Activated CD4-positive, alpha-beta T cell treated with anti-CD3 and anti-CD28 coated beads for 24 hours (primary cell): ENCODE results near the gene CCR6.
"Not testable (repeated sequence)": the region's sequence is repeated elsewhere in the genome, so short reads cannot be mapped to it uniquely, and the experiment has no call there.

ENCODE experiments used
- DNase-seq, 2 donors: peaks; one replicate each; pipeline ENCODE4 v3.0.0-alpha.2; 2020; ENCODE audit warnings: low read depth in 2 of 2

The CCR6 gene

DNA sequence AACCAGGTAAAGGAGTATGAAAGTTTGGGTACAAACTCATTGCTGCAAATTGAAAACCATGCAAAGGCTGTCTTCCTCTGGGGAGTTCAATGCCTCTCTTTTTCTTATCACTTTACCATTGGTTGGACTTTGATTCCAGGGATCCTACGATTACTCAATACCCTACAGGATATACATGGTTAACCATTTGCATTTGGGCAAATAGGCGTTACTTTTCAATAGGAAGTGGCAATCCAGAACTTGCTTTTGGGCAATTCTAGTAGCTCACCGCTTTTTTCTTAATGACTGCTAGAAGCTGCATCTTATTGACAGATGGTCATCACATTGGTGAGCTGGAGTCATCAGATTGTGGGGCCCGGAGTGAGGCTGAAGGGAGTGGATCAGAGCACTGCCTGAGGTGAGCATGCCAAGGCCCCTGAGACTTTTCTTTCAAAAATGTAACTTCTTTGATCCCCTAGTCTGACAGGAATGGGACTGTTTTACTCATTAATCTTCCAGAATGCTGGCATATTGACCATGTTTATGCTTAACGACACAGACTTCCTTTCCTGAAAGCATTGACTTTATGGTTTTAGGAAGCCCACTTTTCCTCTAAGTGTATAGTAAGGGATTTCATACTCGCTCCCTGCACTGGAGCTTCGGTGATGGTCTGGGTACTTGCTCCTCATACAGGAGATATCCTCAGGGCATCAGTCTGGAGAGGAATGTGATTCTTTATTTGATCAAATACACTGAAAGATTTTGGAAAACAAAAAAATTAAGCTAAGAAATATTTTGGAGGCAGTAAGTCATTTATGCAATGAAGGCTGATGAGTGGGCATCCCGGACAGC, at the start of gene CCR6:
Gene CCR6 (plus strand): TSS at position 270 of the 831 bp plus-strand sequence. CDS start 13,039 bp downstream, outside the sequence.
- no peak for DNase-seq

DNA sequence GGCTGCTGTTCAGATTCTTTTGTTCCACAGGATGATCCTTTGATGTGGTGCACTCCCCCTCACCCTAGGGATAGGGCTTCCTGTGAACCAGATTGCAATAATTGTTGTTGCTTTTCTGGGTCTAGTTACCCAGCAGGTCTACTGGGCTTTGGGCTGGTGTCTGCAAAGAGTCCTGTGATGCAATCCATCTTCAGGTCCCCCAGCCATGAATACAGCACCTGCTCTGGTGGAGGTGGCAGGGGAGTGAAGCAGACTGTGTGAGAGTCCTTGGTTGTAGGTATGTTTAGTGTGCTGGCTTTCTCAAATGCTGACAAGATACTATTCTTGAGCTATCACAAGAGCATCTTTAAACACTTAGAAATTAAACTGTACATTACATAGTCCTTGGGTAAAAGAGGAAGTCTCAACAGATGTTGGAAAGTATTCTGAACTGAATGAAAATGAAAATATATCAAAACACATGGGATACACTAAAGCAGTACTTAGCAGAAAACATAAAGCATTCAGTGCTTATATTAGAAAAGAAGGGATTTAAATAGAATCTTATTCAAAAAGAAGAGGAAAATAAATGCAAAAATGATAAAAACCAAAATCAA, 49.1 kb upstream of the CCR6 start:
- no peak for DNase-seq

GRCh38 chr6:167077241-167077932, 45.5 kb upstream of the CCR6 start:
- DNase-seq: no peak

DNA sequence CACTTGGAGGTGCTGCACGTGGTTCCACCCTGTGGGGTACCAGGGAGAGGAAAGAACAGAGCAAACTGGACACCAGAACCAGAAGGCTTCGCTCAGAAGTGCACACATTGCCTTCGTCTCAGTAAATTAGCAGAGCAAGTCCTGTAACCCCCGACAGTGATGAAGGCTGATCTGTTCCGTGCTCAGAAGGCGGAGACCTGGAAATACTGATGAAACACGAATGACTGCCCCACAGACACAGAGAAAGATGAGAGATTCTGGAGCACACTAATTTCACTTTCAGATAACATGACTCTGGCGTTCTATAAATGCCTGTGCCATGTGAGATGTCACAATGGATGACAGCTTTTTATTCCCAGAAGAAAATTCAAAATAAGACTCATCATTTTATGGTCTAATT, 44.2 kb upstream of the CCR6 start:
- DNase-seq: no peak

GRCh38 chr6:167079853-167080297, 43.0 kb upstream of the CCR6 start:
- peak; percentile 49 to 52 for DNase-seq

- no peak for DNase-seq
Measured at GRCh38 chr6:167087857-167088354, 35.0 kb upstream of the CCR6 start.

DNA sequence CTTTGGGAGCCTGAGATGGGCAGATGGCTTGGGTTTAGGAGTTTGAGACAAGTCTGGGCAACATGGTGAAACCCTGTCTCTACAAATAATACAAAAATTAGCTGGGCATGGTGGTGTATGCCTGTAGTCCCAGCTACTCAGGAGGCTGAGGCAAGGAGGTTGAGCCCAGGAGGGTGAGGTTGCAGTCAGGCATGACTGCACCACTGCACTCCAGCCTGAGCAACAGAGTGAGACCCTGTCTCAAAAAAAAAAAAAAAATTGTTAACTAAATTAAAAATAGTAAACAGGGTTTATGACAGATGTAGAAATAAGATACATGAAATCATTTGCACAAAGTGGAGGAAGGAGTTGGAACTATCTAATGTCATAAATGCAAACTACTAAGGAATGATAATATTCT, 34.2 kb upstream of the CCR6 start:
- not testable (repeated sequence) for DNase-seq

DNA sequence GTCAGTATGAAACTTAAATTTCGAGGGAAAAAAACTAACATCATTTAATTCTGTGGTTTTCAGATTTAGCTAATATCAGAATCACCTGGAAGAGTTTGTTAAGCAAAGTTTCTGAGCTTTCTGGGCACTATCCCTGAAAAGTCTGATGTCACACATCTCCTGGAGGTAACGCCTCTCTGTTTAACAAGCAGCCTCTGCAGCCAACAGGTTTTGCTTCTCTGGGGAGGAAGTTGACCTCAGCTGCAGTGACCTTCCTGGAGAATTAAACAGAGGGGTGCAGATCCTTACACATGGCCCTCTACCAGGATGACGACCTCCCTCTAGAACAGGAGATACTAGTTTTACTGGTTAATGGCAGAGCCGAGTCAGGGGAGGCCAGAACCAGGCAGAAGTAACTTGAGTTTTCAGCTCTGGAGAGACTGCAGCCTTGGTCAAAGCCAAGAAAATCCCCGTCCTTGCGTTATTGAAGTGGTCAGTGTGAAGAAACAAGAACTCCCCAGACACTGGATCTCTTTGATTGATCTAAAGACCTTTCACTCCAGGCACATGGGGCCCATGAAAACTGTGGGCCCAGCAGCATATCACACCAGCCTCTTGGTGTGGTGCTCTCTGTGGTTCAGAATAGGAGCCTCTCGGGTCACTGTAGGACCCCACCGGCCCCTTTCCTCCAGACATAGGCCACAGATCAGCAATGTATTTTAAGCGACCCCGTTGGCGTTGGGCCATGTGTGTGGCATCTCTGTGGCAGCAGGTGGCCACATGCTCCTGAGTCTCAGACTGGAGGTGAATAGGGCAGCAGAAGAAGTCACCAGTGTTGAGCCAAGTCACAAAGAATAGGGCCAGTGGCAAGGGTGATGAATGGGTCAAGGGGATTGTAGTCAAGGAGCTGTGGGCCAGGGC, 33.4 kb upstream of the CCR6 start:
- no peak for DNase-seq

- no peak for DNase-seq
Measured at GRCh38 chr6:167090171-167090570, 32.7 kb upstream of the CCR6 start.

DNA sequence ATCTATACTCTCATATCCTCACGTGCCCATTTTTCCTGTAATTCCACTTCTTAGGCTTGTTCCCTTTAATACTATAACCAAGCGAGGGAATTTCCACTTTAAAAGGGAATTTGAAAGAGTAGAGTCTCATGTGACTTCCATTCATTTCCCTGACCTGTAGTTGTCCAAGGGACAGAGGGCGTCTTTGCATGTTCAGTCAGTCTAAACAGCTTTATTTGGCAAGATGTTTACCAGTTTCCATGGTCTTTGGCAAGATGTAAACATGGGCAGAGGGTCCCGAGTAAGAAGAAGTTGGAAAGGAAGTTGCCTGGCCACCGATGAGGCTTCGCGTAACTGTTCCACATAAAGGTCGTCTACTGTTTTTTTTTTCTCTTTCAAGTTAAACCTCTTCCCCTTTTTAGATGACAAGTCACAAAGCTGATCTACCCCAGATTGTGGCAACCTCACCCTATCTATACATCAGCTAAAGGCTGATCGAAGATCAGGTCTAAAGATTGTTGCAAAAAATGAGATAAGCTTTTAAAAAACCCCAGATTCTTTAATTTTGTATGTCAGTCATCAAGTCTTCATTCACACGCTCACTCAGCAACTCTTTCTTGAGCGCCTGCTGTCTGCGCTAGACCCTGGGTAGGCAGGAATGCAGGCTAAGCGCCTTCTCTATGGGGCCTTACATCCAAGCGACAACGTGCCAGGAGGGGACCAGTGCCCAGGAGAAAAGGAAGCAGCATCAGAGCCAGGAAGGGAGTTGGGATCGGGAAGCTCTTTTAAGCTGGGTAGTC, 31.7 kb upstream of the CCR6 start:
- no peak for DNase-seq

DNA sequence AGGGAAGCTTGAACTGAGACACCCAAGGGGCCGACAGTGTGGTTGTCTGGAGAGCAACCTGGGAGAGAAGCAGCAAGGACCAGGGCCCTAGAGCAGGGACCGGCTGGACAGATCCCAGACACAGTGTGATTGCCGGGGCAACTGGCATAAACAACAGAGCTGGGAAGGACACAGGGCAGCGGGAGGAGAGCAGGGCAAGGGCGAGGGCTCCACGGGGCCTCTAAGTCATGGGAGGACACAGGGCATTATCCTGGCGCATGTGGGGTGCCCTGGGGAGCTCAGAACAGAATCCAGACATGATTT, 31.1 kb upstream of the CCR6 start:
- no peak for DNase-seq

- DNase-seq: no peak
Measured at GRCh38 chr6:167092672-167093339, 30.1 kb upstream of the CCR6 start.

DNA sequence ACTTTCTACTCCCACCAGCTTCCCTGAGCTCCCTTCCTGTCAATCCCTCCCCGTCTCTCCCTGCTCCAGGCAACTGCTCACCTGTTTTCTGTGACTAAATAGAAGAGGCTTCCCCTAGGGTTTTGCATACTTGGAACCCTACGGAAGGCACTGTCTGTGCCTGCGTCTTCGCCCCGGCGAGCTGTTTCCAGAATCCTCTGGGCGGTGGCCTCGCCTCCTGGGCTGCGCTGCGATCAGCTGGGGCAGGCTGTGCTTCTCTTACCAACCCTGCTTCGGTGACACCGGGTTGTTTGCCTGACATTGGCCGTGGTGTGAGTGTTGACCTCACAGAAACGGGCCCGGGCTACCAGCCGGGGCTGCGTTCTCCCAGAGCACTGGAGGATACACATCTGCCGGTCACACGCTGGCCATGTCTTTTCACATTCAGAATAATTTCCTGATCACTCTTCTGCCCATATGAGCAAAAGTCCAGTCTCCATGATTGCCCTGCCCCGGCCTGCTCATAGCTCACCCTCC, 29.4 kb upstream of the CCR6 start:
- no peak for DNase-seq

DNA sequence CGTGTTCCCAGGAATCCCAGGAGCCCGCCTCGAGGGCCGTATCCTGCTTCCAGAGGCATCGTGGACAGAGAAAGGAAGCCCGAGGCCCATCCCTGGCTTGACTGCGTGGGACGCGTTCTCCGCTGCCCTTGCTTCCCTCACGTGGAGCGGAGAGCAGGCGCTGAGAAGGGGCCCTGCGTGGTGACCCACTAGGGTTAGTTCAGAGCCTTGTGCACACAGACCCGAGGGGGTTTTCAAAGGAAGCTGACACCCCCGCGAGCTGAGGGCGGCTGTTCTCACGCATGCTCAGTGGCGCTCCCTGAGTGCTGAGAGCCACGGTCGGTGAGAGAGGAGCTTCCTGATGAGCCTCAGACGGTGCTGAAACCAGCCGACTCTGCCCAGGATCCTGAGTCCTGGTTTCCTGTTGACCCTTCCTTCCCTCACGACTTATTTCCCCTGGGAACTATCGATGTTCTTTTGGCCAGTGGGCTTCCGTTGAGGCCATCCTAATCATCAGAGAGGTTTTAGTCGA, 28.9 kb upstream of the CCR6 start:
- peak; percentile 42 to 46 for DNase-seq

GRCh38 chr6:167094436-167094819, 28.5 kb upstream of the CCR6 start:
- DNase-seq: no peak

DNA sequence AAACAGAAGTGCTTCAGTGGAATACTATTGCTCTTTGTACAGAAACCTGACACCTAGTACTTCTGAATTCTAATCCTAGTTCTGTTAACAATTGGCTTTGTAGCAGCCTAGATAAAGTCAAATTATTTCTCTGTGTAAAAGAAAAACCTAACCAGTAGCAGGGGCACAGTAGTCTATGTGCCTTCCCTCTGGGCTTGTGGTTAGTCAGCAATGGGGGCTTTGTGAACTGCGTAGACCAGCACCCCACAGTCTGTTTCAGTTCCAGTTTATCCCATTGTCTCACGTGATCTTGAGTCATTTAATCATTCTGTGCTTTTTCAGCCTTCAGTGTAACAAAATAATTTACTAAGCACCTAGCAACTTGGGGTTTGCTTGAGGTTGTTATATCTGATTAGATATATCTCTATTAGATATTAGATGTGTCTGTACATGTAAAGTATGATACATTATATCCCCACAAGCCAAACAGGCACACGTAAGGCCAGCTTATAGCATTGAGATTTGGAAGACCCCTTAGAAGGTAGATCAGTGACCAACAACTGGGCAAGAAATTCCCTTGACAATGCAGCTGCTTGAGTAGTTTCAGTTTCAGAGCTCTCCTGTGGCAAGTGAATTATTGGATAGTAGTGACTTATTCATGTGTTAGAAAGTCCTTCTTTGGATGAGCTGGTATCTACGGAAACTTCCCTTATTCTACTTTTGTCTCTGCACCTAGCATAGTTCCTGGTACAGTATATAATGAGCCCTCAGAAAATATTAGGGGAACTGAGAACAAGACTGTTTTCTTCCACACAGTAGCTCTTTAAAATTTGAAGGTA, 27.9 kb upstream of the CCR6 start:
- DNase-seq: no peak

DNA sequence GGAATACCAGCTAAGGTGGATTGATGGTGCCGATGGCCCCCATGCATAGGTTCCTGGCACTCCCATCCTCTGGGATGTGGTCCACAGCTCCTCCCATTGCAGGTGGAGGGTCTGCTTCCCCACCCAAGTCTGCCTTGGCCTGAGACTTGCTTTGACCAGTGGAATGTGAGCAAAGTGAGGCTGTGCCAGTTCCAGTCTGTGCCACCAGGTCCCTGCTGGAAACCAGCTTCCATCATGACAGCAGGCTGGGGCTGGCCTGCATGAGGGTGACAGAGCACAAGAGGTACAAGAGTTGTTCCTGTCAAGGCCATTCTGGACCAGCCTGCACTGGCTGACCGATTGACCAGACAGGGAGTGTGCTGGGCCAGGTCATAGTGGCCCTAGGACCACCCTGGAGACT, 27.0 kb upstream of the CCR6 start:
- DNase-seq: no peak

DNA sequence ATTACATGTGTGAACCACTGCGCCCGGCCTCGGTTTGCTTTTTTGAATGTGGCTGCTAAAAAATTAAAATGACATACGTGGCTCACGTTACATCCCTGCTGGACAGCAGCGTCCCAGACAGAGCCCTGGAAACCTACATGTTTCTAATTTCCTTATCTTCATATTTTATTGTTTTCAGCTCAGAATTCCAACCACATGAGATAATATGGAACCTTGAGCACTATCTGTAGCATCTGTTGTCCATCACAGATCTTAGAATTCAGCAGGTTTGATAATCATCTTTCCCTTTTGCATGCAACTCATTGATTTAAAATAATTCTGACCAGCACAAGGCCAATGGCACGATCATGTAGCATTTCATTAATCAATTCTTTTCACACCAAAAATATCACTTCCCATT, 25.9 kb upstream of the CCR6 start:
- DNase-seq: no peak

- DNase-seq: no peak
Measured at GRCh38 chr6:167097770-167098169, 25.1 kb upstream of the CCR6 start.
